Measurements from ENCODE around the gene EMILIN1. TPM values are rescaled to one million over a fixed set of nuclear protein-coding genes. Genes with fewer than 3 reads are reported as not detected.
"Not testable (repeated sequence)": the region's sequence is repeated elsewhere in the genome, so short reads cannot be mapped to it uniquely, and the experiment has no call there.

The EMILIN1 gene
- total RNA-seq, 1 experiment from 2014 or later = 0.19 TPM

GRCh38 chr2:27105981-27106380 is 27.6 kb downstream of the EMILIN1 start:
- intact Hi-C loops (cut with micrococcal nuclease; ENCODE audit: unreplicated experiment) = no loop called here
- Mint-ChIP-seq H3K9me3 (ENCODE audit: low read depth, unreplicated experiment) (no peaks in the 10 kb centered on the region), H3K4me3 (ENCODE audit: low read depth, unreplicated experiment) (no peak overlapping the region), H3K36me3 (ENCODE audit: insufficient read depth, unreplicated experiment) (no peaks in the 10 kb centered on the region), H3K4me1 (ENCODE audit: low read depth, unreplicated experiment) (no peaks in the 10 kb centered on the region), H3K27me3 (ENCODE audit: unreplicated experiment) (no peaks in the 10 kb centered on the region), H3K27ac (ENCODE audit: unreplicated experiment) (no peak overlapping the region)
- BruUV-seq (replicated peaks) = no TSS peak
- DNase-seq = no peak
- TF ChIP-seq, protein P1, sequence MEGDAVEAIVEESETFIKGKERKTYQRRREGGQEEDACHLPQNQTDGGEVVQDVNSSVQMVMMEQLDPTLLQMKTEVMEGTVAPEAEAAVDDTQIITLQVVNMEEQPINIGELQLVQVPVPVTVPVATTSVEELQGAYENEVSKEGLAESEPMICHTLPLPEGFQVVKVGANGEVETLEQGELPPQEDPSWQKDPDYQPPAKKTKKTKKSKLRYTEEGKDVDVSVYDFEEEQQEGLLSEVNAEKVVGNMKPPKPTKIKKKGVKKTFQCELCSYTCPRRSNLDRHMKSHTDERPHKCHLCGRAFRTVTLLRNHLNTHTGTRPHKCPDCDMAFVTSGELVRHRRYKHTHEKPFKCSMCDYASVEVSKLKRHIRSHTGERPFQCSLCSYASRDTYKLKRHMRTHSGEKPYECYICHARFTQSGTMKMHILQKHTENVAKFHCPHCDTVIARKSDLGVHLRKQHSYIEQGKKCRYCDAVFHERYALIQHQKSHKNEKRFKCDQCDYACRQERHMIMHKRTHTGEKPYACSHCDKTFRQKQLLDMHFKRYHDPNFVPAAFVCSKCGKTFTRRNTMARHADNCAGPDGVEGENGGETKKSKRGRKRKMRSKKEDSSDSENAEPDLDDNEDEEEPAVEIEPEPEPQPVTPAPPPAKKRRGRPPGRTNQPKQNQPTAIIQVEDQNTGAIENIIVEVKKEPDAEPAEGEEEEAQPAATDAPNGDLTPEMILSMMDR (IDR thresholded peaks at IDR 0.05; ENCODE audit: unreplicated experiment) = no peak
- CTCF ChIA-PET = interaction anchor here (0.6 kb wide), 1 partner anchor 1248 kb away, joined by 5 read pairs; no protein-coding TSS in a partner anchor

GRCh38 chr2:27108221-27108620 is 29.8 kb downstream of the EMILIN1 start:
- Mint-ChIP-seq H3K36me3 (ENCODE audit: insufficient read depth, unreplicated experiment) (no peaks in the 10 kb centered on the region), H3K9me3 (ENCODE audit: low read depth, unreplicated experiment) (no peaks in the 10 kb centered on the region), H3K27me3 (ENCODE audit: unreplicated experiment) (no peaks in the 10 kb centered on the region), H3K27ac (ENCODE audit: unreplicated experiment) (no peak overlapping the region), H3K4me1 (ENCODE audit: low read depth, unreplicated experiment) (no peaks in the 10 kb centered on the region), H3K4me3 (ENCODE audit: low read depth, unreplicated experiment) (no peak overlapping the region)
- TF ChIP-seq, protein P1 (IDR thresholded peaks at IDR 0.05; ENCODE audit: unreplicated experiment) = no peak
- intact Hi-C loops (cut with micrococcal nuclease; ENCODE audit: unreplicated experiment) = no loop called here
- no peak for DNase-seq
- BruUV-seq (replicated peaks) = no TSS peak
- CTCF ChIA-PET = interaction anchor here (0.6 to 0.8 kb wide), 2 partner anchors 26 to 172 kb away, joined by 3 to 6 read pairs; partner anchors contain the start of gene PREB

GRCh38 chr2:27109083-27109482 is 30.7 kb downstream of the EMILIN1 start:
- Mint-ChIP-seq H3K36me3 (ENCODE audit: insufficient read depth, unreplicated experiment) (no peaks in the 10 kb centered on the region), H3K27me3 (ENCODE audit: unreplicated experiment) (no peaks in the 10 kb centered on the region), H3K4me3 (ENCODE audit: low read depth, unreplicated experiment) (no peak overlapping the region), H3K9me3 (ENCODE audit: low read depth, unreplicated experiment) (no peaks in the 10 kb centered on the region), H3K27ac (ENCODE audit: unreplicated experiment) (no peak overlapping the region), H3K4me1 (ENCODE audit: low read depth, unreplicated experiment) (no peaks in the 10 kb centered on the region)
- TF ChIP-seq, protein P1 (IDR thresholded peaks at IDR 0.05; ENCODE audit: unreplicated experiment) = no peak
- CTCF ChIA-PET = interaction anchor here (0.6 to 0.8 kb wide), 2 partner anchors 157 to 171 kb away, joined by 3 read pairs; no protein-coding TSS in a partner anchor
- DNase-seq = no peak
- intact Hi-C loops (cut with micrococcal nuclease; ENCODE audit: unreplicated experiment) = no loop called here
- BruUV-seq (replicated peaks) = no TSS peak

DNA sequence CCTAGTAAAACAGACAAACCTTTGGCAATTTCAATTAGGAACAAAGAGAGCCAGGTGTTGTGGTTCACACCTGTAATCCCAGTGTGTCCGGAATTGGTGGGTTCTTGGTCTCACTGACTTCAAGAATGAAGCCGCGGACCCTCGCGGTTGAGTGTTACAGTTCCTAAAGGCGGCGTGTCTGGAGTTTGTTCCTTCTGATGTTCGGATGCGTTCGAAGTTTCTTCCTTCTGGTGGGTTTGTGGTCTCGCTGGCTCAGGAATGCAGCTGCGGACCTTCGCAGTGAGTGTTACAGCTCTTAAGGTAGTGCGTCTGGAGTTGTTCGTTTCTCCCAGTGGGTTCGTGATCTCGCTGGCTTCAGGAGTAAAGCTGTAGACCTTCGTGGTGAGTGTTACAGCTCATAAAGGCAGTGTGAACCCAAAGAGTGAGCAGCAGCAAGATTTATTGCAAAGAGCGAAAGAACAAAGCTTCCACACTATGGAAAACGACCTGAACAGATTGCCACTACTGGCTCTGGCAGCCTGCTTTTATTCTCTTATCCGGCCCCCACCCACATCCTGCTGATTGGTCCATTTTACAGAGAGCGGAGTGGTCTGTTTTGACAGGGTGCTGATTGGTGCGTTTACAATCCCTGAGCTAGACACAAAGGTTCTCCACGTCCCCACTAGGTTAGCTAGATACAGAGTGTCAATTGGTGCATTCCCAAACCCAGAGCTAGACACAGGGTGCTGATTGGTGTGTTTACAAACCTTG is 32.4 kb downstream of the EMILIN1 start:
- H3K27ac Mint-ChIP-seq (ENCODE audit: unreplicated experiment); H3K36me3 Mint-ChIP-seq (ENCODE audit: insufficient read depth, unreplicated experiment); H3K4me3 Mint-ChIP-seq (ENCODE audit: low read depth, unreplicated experiment); BruUV-seq (replicated peaks); CTCF ChIA-PET; intact Hi-C loops (cut with micrococcal nuclease; ENCODE audit: unreplicated experiment); H3K27me3 Mint-ChIP-seq (ENCODE audit: unreplicated experiment); DNase-seq; H3K4me1 Mint-ChIP-seq (ENCODE audit: low read depth, unreplicated experiment); H3K9me3 Mint-ChIP-seq (ENCODE audit: low read depth, unreplicated experiment): not testable (repeated sequence)

- H3K27ac Mint-ChIP-seq (ENCODE audit: unreplicated experiment); BruUV-seq (replicated peaks); intact Hi-C loops (cut with micrococcal nuclease; ENCODE audit: unreplicated experiment); H3K4me1 Mint-ChIP-seq (ENCODE audit: low read depth, unreplicated experiment); H3K4me3 Mint-ChIP-seq (ENCODE audit: low read depth, unreplicated experiment); H3K27me3 Mint-ChIP-seq (ENCODE audit: unreplicated experiment); DNase-seq; H3K36me3 Mint-ChIP-seq (ENCODE audit: insufficient read depth, unreplicated experiment); H3K9me3 Mint-ChIP-seq (ENCODE audit: low read depth, unreplicated experiment); CTCF ChIA-PET: not testable (repeated sequence)
These were observed 33.1 kb downstream of the EMILIN1 start for GRCh38 chr2:27111392-27112078.
